Ecto neural progenitor cell (in vitro differentiated cells): ENCODE results near the gene APOBEC3A.
"Not testable (repeated sequence)": the region's sequence is repeated elsewhere in the genome, so short reads cannot be mapped to it uniquely, and the experiment has no call there.

Experiments
- DNase-seq: peaks from one replicate; pipeline ENCODE4 v3.0.0-alpha.2; 2018; ENCODE audit warnings: low spot score

The APOBEC3A gene

DNA sequence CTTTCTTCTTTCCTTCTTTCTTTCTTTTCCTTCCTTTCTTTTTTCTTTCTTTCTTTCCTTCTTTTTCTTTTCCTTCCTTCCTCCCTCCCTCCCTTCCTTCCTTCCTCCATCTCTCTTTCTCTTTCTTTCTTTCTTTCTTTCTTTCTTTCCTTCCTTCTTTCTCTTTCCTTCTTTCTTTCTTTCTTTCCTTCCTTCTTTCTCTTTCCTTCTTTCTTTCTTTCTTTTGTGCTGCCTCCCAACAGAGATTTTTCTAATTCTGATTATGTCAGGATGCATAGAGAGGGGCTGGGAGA, 1.2 kb downstream of the APOBEC3A start:
- not testable (repeated sequence) for DNase-seq

DNA sequence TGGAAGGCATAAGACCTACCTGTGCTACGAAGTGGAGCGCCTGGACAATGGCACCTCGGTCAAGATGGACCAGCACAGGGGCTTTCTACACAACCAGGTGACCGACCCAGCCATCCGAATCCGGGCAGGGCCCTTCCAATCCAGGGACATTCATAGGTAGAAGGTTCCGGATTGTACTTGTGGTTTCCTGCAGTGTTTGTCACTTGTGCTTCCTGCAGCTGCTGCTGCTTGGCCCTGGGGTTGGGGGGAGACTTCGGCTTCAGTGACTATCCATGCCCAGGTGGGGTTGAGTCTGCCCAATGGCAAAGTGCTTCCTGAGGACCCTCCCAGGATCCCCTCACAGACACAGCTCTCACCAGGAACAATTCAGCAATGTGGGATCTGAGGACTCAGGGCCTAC, 2.2 kb downstream of the APOBEC3A start:
- no peak for DNase-seq

DNA sequence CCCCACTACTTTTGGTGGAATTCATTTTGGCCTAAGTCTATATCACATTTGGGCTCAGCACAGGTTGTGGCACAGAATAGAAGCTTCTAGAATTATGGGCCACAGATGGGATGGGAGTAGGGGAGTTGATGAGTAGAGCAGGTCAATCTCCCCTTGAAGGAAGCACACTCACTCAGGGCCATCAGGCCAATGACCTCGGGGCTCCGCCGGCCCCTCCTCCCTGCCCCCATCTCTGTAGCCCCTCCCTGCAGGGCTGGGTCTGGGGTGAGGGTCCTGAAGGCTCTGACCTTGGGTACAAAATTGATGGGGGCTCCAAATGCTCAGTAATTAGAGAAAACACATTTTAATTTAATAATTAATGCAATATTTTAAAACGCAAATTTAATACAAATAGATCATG, 3.3 kb downstream of the APOBEC3A start:
- DNase-seq, result not testable (repeated sequence)

DNA sequence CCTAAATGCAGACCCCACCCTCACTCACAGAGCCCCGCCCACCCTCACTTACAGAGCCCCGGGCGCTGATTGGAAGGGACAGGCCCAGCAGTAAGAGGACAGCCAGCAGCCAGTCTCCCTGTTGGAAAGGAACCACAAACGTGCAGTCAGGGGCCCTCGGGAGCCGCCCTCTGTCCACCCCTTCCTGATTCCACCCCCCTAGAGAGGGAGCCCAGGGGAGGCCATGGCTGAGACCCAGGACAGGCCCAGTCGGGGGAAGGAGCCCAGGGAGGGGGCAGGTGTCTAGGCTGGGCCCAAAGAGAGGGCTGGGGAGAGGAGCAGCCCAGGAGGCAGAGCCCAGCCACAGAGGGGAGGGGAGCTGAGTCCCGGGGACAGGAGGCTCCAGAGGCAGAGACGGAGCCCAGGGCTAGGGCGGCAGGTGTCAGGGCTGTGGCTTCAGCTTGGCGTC, 5.9 kb downstream of the APOBEC3A start:
- not testable (repeated sequence) for DNase-seq

DNA sequence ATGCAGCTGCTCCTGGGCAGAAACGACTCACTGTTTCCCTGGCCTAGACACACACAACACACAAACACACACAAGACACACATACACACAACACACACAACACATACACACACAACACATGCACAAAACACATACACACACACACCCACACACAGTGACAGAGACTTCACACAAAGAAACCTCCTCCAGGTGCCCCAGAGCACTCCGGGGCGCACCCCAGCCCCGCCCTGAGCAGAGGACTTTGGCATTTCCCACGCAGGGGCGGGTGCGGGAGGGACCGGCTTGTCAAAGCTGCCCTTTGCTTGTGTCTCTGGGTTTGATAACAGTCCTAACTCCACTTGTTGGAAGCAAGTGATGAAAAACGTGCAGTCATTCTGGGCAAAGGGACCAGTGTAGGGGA, 6.5 kb downstream of the APOBEC3A start:
- no peak for DNase-seq

DNA sequence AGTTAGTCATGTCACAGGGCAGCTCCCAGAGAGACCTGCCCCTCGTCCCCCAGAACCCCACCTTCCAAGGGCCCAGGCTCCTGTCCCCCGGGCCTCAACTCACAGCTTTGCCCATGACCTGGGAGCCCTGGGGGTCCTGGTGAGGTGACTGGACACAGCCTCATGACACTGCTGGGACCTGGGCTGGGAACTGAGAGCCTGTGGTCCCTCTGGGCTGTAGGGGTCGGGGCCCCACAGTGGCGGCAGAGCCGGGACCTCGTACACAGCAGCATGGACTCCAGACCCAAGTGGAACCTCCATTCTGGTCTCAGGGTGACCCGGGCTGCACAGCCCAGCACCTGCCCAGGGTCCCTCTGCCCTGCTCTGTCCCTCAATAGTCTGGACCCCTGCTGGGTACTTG, 6.9 kb downstream of the APOBEC3A start:
- DNase-seq, result no peak

DNA sequence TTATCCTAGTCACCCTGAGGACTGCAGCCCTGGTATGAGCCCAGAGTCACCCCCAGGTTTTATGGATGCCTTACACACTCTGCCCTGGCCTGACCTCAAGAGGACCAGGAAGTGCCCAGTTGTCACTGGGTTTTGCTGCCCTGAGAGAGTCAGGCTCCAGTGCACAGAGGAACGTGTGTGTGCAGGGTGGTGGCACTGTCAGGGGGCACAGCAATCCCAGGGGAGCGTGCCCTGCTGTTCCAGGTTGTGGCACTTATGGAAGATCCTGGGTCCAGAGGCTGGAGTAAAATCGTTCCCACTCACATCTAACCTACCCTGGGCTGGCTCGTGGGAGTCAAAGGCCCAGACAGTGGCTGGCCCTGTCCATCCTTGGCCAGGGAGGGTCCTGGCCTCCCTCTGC, 7.6 kb downstream of the APOBEC3A start:
- no peak for DNase-seq

DNA sequence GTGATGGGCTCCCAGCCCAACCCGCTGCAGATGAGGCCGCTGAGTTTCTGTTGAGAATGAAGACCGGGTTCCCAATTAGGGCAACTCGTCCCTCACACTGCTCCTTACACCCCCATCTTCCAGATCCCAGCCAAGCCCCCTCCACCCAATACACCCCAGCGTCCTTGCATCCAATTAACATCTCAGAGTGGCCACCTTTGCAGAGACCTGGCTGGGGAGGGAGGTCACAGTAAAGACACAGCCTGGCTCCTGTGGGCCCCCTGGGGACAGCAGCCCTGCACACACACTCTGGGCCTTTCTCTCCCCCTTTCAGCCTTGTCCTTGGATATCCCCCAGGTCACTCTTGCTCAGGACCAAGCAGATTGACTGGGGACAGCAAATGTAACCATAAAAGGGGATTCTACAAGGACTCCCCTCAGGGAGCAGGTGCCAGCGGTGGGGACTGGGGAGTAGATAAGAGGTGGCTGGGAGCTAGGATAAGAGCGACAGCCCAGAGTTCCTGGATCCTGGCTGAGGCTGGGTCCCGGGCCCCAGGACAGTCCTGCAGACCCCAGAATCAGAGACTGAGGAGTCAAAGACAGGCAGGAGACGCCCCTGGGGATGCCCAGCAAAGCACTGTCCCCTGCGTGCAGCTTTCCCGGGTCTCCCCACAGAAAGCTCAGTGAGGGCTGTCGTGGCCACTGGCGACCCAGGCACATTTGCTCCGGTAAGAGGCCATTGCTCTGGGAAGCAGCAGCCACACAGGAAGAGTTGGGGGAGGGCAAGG, 8.4 kb downstream of the APOBEC3A start:
- no peak for DNase-seq

DNA sequence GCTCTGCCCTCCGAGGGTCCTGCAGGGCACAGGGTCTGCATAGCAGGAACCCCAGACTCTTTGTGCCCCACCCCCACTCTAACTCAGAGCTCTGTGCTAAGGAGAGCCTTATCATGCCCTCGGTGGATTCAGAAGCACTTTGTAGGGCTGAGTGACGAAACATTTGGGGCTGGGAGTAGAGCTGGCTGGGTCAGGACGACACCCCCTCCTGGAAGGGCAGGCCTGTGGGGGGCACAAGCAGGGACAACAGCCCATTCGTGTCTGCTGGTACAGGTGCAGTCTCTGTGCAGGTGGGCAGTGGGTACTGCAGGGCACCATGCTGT, 8.9 kb downstream of the APOBEC3A start:
- no peak for DNase-seq

DNA sequence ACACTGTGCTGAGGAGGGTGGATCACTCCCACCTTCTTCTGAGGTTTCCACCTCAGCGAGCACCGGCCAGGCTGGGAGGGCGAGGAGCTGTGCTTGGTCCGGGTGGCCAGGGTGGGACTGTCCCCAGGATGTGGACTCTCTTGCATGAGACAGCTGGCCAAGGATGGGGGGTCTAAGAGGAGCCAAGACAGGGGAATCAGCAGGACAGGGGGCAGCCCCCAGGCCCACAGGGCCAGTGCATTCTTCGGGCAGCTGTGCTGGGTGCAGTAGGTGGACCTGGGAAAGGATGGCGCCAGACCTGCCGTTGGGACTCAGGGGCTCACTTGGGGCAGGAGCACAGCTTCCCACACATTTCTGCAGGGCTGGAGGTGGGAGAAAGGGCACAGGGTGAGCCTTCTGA, 9.5 kb downstream of the APOBEC3A start:
- no peak for DNase-seq

DNA sequence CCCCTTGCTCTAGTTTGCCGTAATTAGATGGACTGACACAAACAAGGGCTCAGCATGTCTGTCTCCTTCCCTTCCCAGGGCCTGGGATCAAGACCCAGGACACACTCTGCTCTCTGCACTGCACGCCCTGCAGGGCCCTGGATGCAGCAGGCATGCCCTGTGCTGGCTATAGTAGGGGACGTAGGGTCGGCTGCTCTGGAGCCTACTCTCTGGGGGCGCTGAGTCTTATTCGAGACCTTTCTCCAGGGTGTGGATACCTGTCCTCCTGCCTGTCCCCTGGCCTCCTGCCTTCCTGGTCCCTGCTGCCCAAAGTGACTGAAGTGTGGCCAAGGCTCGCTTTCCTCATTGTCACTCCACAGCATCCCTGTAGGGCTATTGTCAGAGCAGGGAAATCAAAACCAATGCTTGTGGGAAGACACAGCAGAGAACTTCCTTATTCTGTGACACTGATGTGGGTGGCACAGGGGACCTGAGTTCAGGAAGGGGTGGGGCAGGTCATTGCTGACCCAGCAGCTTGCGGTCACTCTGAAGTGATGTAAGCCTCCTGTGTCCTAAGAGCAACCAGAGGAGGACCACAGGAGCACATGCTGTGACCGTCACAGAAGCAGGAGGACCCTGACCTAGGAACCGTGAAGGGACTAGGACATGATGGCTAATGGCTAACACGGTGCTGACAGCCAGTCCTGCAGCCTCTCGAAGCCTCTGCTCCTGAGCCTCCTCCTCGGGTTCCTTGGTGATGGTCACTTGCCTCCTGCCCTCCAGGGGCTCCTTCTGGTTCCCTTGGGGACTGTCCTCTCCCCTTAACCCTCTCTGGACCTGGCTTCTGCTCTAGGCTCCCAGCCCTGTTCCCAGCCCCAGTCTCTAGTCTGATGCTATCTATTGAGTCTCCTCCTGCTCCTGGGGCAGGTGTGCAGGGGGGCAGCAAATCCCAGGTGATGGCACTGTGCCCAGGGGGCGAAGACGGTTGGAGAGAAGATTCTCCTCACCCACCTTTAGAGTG, 10.3 kb downstream of the APOBEC3A start:
- DNase-seq, result no peak

DNA sequence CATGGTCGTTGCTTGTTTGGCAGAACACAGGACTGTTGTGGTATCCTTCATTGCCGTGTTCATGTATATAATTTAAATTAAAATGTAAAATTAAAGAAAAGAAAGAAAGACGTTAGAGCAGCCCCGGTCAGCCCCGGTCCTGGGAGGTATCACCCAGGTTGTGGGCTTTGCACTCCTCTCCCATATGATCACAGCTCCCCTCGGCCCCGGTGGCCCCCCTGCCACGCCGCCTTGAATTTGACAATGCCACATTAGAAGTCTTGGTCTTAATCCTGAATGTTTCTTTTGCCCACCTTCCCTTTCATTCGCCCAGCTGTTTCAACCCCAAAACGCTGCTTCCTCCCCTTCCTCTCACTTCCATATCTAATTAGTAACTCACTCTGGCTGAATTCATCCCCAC, 11.4 kb downstream of the APOBEC3A start:
- DNase-seq, result no peak

DNA sequence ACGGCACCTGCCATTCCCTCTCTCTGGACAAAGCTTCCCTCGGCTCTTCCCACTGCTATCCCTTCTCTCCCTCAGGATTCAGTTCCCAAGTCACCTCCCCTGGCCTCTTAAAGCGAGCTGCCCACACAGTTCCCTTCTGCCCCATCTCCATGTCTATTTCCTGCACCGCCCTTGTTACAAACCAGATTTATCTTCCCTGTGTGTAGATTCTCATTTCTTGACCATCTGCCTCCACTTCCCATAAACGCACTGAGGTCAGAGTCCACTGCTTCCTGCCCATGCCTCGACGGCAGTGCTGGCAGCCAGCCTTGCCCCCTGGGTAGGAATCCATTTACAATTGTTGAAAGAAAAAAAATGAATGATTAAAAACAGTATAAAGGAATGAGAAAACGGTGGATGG, 13.1 kb downstream of the APOBEC3A start:
- no peak for DNase-seq

DNA sequence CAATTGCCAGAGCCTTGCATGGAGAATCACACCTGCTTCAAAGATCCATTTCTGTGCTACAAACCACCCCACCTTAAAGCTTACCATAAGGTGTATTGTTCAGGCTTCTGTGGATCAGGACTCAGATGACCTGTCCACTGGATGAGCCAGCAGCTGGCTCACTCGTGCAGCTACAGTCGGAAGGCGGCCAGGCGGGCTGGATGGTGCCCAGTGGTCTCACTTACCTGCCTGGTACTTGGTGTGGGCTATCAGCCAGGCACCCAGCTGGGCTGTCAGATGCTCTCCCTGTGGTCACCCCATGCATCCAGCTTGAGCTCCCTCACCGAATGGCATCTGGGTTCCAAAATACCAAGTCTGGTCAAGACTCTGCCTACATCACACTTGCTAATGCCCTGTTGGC, 13.8 kb downstream of the APOBEC3A start:
- no peak for DNase-seq

DNA sequence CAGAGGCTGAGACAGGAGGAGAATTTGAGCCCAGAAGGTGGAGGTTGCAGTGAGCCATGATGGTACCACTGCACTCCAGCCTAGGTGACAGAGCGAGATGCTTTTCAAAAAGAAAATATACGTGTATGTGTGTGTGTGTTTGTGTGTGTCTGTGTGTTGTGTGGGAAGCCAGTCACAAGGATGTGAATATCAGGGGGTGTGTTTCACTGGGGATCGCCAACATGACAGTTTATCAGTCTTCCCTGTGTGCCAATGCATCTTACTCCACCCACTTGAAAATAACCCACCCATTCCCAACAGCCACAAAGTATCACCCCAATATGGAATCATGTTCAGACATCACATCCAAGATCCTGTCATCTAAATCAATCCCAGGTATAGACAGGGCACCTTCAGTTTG, 14.4 kb downstream of the APOBEC3A start:
- DNase-seq, result no peak

DNA sequence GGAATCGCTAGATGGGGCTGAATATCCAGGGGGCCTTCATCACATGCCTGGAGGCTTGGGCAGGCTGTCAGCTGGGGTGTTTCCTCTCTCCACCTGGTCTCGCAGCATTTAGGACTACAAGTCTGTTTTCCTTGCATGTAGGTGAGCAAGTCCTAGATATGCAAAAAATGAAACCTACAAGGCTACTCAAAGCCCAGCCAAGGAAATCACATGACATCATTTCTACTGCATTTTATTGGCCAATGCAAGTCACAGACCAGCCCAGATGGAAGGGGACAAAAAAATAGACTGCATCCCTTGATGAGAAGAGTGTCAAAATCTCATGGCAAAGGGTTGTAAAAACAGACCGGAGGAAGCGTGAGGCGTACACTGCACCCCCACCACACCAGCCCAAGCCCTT, 15.1 kb downstream of the APOBEC3A start:
- no peak for DNase-seq

DNA sequence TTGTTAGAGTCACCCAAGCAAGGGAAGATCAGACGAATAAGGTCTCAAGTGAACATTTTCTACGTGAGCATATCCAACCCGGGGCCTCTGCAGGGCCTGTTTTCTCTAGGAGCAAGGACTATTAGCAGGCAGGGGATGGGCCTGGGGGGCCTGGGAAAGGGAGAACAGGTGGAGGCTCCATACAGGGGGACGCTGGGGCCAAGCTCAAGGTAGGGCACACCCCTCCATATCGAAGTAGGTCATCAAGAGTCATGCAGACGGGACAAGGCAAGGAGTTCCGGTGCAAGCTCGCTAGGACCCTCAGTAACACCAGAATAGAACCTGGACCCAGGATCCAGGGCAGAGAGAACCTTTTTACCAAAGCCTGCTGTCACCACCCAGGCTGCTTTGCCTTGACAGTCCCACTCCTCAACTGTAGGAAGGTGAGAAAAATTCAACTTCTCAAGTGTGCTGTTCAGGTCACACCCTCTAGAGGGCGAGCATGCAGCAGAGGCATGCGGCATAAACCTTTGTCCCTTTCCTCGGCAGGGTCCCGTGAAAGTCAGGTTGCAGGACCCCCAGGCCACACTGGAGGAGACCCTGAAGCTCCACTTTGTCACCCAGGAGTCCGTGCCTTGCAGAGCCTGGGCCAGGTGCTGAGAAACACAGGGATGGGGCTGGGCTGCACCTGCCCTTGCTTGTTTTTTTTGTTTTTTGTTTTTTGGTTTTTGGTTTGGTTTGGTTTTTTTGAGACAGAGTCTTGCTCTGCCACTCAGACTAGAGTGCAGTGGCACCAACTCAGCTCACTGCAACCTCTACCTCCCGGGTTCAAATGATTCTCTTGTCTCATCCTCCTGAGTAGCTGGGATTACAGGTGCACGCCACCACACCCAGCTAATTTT, 16.1 kb downstream of the APOBEC3A start:
- DNase-seq, result peak; percentile 73

DNA sequence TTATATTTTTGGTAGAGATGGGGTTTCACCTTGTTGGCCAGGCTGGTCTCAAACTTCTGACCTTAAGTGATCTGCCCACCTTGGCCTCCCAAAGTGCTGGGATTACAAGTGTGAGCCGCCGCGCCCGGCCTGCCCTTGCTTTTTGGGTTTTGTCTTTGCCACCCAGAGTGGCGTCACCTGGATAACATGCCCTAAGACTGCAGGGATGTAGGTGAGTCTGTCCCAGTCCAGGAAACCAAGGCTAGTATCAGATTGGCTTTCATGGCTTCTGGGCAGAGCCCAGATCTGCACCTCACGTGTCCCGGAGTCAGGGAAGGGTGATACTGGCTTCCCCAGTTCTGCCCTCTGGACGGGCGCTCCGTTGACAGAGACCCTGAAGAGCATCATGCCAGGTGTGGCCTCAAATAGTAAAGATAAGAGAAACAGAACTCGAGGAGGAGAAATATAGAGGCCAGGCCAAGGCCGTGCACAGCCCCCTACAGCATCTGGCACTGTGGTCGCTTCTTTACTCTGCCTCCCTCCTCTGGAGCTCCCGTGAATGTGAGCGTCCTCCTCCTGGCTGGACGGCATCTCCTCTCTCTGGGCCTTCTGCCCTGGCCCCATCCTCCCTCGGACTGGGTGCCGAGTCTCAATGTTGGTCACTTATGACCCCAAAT, 16.9 kb downstream of the APOBEC3A start:
- DNase-seq, result no peak

DNA sequence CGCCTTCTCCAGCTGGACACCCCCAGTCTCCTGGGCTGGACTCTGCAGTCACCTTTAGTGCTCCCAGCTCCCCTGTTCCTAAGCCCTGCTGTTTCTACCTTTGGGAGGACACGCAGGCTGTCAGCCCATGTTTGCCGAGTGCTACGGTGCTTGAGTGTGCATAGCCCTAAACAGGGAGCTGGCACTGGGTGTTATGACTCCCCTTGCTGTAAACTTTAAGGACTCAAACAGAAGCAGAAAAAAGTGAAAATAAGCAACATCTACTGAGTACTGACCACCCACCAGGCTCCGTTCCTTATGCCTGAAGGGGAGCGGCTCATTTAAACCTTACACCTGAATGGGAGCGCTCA, 17.4 kb downstream of the APOBEC3A start:
- no peak for DNase-seq

DNA sequence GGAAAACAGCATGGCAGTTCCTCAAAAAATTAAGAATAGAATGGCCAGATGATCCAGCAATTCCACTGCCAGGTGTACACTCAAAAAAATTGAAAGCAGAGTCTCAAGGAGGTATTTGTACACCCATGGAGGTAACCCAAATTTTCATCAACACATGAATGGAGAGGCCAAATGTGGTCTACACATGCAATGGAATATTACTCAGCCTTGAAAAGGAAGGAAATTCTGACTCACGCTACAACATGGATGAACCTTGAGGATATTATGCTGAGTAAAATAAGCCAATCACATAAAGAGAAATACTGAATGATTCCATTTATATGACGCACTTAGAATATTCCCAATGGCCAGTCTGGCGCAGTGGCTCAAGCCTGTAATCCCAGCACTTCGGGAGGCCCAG, 19.9 kb downstream of the APOBEC3A start:
- not testable (repeated sequence) for DNase-seq

DNA sequence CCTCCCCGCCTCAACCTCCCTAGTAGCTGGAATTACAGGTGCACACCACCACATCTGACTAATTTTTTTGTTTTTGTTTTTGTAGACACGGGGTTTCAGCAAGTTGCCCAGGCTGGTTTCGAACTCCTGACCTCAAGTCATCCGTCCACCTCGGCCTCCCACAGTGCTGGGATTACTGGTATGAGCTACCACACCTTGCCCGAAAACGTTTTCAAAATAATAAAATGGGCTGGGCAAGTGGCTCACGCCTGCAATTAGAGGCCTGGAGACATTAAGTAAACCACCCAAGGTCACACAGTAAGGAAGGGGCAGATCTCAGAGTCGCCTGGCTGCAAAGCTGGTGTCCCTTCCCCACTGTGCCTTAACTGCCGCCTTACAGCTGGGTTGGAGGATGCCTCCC, 23.2 kb downstream of the APOBEC3A start:
- not testable (repeated sequence) for DNase-seq
